K562 (cell line): ENCODE results near the gene TIMM23. TPM values are rescaled to one million over a fixed set of nuclear protein-coding genes. Genes with fewer than 3 reads are reported as not detected.

Source experiments
- ARNT ChIP-seq, 2 experiments: fragments of 450-650 bp; IDR thresholded peaks; 2 replicates each; pipeline ENCODE4 v1.6.1; 2016; ENCODE audit warnings: mild to moderate bottlenecking in 1 of 2
- ATF1 ChIP-seq, 2 experiments: fragments of 450-650 bp in 1 of 2; IDR thresholded peaks; 2 replicates each; pipeline ENCODE4 v1.6.1; 2016; ENCODE audit warnings: missing compliant biosample characterization in 1 of 2, missing genetic modification characterization in 1 of 2
- CBFA2T3 ChIP-seq: fragments of 450-650 bp; IDR thresholded peaks from 2 replicates; pipeline ENCODE4 v1.6.1; 2017
- CBX5 ChIP-seq: IDR thresholded peaks from 2 replicates; pipeline ENCODE4 v1.6.1; 2014; ENCODE audit warnings: low read depth, borderline replicate concordance
- CREBBP ChIP-seq: IDR thresholded peaks from one replicate; pipeline ENCODE4 v1.6.1; 2012; ENCODE audit warnings: low read depth, mild to moderate bottlenecking, control low read depth, inconsistent platforms, low read length
- FOS ChIP-seq: IDR thresholded peaks from 3 replicates; pipeline ENCODE4 v1.6.1; 2011; ENCODE audit not compliant: insufficient read length; ENCODE audit errors: extremely low read depth
- GABPB2 ChIP-seq: fragments of 250-450 bp; sonication (Bioruptor Pico); conservative IDR thresholded peaks from 2 replicates; pipeline ENCODE4 v1.5.1; 2021; ENCODE audit warnings: mild to moderate bottlenecking
- GTF2A2 ChIP-seq: IDR thresholded peaks from 2 replicates; pipeline ENCODE4 v1.6.1; 2016; ENCODE audit warnings: mild to moderate bottlenecking, missing genetic modification characterization, missing compliant biosample characterization
- HDAC2 ChIP-seq: fragments of 450-650 bp; IDR thresholded peaks from 2 replicates; pipeline ENCODE4 v1.6.1; 2016; ENCODE audit warnings: mild to moderate bottlenecking
- HDAC3 ChIP-seq: fragments of 450-650 bp; IDR thresholded peaks from 2 replicates; pipeline ENCODE4 v1.6.1; 2018; ENCODE audit warnings: borderline replicate concordance, mild to moderate bottlenecking, moderate library complexity; ENCODE audit not compliant: partially characterized antibody
- IRF2 ChIP-seq: sonication (generic); formaldehyde crosslinking; IDR thresholded peaks from 2 replicates; pipeline ENCODE4 v1.8.1; 2022; ENCODE audit warnings: mild to moderate bottlenecking, missing genetic modification reagents
- LARP7 ChIP-seq: fragments of 450-650 bp; IDR thresholded peaks from 2 replicates; pipeline ENCODE4 v1.6.1; 2016
- MEF2A ChIP-seq: IDR thresholded peaks from 2 replicates; pipeline ENCODE4 v1.6.1; 2011; ENCODE audit warnings: low read depth, mild to moderate bottlenecking, low read length, moderate library complexity; ENCODE audit not compliant: control insufficient read depth
- NCOR1 ChIP-seq: fragments of 450-650 bp; IDR thresholded peaks from 2 replicates; pipeline ENCODE4 v1.6.1; 2016; ENCODE audit warnings: mild to moderate bottlenecking, moderate library complexity
- NFE2 ChIP-seq: IDR thresholded peaks from 2 replicates; pipeline ENCODE4 v1.6.1; 2014; ENCODE audit warnings: antibody characterized with exemption, low read depth
- OTX1 ChIP-seq: fragments of 450-650 bp; formaldehyde crosslinking; IDR thresholded peaks from 2 replicates; pipeline ENCODE4 v1.4.0; 2022; ENCODE audit warnings: mild to moderate bottlenecking
- PCBP1 ChIP-seq: fragments of 200-400 bp; formaldehyde crosslinking; IDR thresholded peaks from 2 replicates; pipeline ENCODE4 v1.6.1; 2018; ENCODE audit warnings: mild to moderate bottlenecking, low read depth, low read length; ENCODE audit not compliant: poor library complexity, severe bottlenecking
- TAL1 ChIP-seq: fragments of 450-650 bp; IDR thresholded peaks from 2 replicates; pipeline ENCODE4 v1.6.1; 2016; ENCODE audit warnings: mild to moderate bottlenecking
- TCF3 ChIP-seq: sonication (generic); formaldehyde crosslinking; IDR thresholded peaks from 2 replicates; pipeline ENCODE4 v1.4.0; 2020; ENCODE audit warnings: mild to moderate bottlenecking, missing genetic modification reagents
- TEAD1 ChIP-seq, 2 experiments: fragments of 450-650 bp in 1 of 2; sonication (generic) in 1 of 2; formaldehyde crosslinking; IDR thresholded peaks; 2 replicates each; pipeline versions ENCODE4 v1.4.0 to v1.8.0; 2020 to 2022; ENCODE audit warnings: mild to moderate bottlenecking in 2 of 2, missing genetic modification reagents in 1 of 2
- TEAD4 ChIP-seq, 2 experiments: sonication (generic) in 1 of 2; formaldehyde crosslinking in 1 of 2; IDR thresholded peaks; 2 replicates each; pipeline versions ENCODE4 v1.6.1 to v1.8.0; 2012 to 2022; ENCODE audit warnings: borderline replicate concordance in 1 of 2, inconsistent platforms in 1 of 2, low read length in 1 of 2, mild to moderate bottlenecking in 1 of 2, missing genetic modification reagents in 1 of 2
- ZFP30 ChIP-seq: fragments of 250-450 bp; sonication (Bioruptor Pico); IDR thresholded peaks from 2 replicates; pipeline ENCODE4 v1.8.0; 2022; ENCODE audit warnings: moderate library complexity, mild to moderate bottlenecking, inconsistent platforms, borderline replicate concordance
- ZFP36 ChIP-seq: fragments of 150-350 bp; IDR thresholded peaks from 2 replicates; pipeline ENCODE4 v1.6.1; 2018; ENCODE audit warnings: low read length, low read depth; ENCODE audit not compliant: partially characterized antibody
- ZFP91 ChIP-seq: sonication (generic); formaldehyde crosslinking; IDR thresholded peaks from 2 replicates; pipeline ENCODE4 v1.8.0; 2022; ENCODE audit warnings: mild to moderate bottlenecking, missing genetic modification reagents
- ZNF140 ChIP-seq: fragments of 250-450 bp; sonication (Bioruptor Pico); IDR thresholded peaks from 2 replicates; pipeline ENCODE4 v1.8.0; 2021; ENCODE audit warnings: moderate library complexity, mild to moderate bottlenecking, inconsistent platforms
- ZNF436 ChIP-seq: fragments of 250-450, 450-650 bp; sonication (Bioruptor Pico); formaldehyde crosslinking; IDR thresholded peaks from 2 replicates; pipeline ENCODE4 v1.7.0; 2020; ENCODE audit warnings: mild to moderate bottlenecking
- ZNF644 ChIP-seq: fragments of 200-800 bp; sonication (Bioruptor generic); IDR thresholded peaks from 2 replicates; pipeline ENCODE4 v1.6.1; 2016; ENCODE audit warnings: low read depth, missing genetic modification characterization, missing compliant biosample characterization
- polyA plus RNA-seq, 8 experiments: library from polyadenylated mRNA; depleted of rRNA in 4 of 8; stranded (reverse) in 5 of 8; unstranded in 3 of 8; fragments of >200 nt; fragmentation: Nextera tagmentation in 2 of 8; fragmentation: Illumina TruSeq in 1 of 8; extraction: Ambion mirVana in 2 of 8; extraction: Trizol in 1 of 8; gene quantifications; 2 replicates each; pipeline versions ENCODE4 v1.2.1 to v1.2.3, GENCODE V29; 2011 to 2014; ENCODE audit warnings: inconsistent platforms in 1 of 8, missing spikeins in 1 of 8
- total RNA-seq, 7 experiments: library from RNA; depleted of rRNA in 6 of 7; stranded (reverse); fragments of >200 nt in 6 of 7; fragmentation: Illumina TruSeq in 2 of 7; extraction: Trizol in 2 of 7; gene quantifications; 2 replicates each; pipeline versions ENCODE4 v1.2.1 to v1.2.3, GENCODE V29; 2011 to 2021; ENCODE audit warnings: low replicate concordance in 1 of 7
- TF ChIP-seq, protein P1 (sequence below): fragments of 450-650 bp; IDR thresholded peaks from 2 replicates; pipeline ENCODE4 v1.6.1; 2017; ENCODE audit warnings: antibody characterized with exemption

The TIMM23 gene
- total and polyA plus RNA-seq, 9 of the 15 experiments (the other 6 are each of a cell fraction or from before 2014, with no cell fraction given), result 148 to 280 (median 183) TPM

DNA sequence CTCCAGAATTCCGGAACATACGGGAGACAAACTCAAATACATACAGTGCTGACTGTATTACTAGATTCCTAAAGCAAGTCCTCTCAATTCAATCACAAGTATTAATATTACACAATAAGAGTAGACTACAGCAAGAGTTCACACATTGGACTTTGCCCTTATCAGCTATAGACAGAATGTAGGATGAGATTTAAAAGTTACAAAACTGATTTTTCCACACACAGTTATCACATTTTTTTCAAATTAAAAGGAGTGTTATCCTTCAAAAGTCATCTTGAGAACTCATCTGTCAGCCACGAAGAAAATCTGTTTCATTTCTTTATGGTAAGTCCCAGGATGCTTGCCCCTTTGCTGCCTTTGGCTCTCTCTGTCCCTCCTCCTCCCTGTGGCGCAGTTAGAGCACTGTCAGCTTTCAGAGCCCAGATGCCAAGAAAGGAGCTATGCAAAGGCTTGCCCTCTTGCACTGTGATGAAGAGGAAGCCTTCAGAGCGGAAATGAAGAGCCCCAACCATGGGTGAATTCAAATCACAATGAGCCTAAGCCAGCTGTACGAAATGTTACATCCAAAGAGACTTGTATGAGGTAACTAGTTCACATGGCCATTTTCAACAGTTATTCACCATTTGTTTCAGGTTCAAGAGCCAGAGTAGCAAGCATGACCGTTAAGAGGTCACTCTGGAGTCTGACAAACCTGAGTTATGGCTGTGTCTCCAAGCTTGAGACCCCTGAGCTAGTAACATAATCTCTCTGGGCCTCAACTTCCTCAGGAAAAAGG lies 47.5 kb downstream of the TIMM23 start (continued):
- peak; percentile 27 for TF ChIP-seq HDAC3
- peak; percentile 83 for TF ChIP-seq TEAD4 (IDR thresholded peaks at IDR 0.05; ENCODE audit: low read length)
- no peak for TF ChIP-seq TEAD4 (CRISPR knock-in tag; IDR thresholded peaks at IDR 0.05; ENCODE audit: borderline replicate concordance)
- TF ChIP-seq LARP7, result no peak
- no peak for TF ChIP-seq OTX1 (CRISPR knock-in tag)
- no peak for TF ChIP-seq ZFP30 (CRISPR knock-in tag)
- no peak for TF ChIP-seq PCBP1
- TF ChIP-seq GABPB2 (CRISPR knock-in tag), result no peak
- no peak for TF ChIP-seq ZFP91 (CRISPR knock-in tag)
- no peak for TF ChIP-seq ZNF436
- TF ChIP-seq HDAC2, result peak; percentile 92
- TF ChIP-seq, protein P1, sequence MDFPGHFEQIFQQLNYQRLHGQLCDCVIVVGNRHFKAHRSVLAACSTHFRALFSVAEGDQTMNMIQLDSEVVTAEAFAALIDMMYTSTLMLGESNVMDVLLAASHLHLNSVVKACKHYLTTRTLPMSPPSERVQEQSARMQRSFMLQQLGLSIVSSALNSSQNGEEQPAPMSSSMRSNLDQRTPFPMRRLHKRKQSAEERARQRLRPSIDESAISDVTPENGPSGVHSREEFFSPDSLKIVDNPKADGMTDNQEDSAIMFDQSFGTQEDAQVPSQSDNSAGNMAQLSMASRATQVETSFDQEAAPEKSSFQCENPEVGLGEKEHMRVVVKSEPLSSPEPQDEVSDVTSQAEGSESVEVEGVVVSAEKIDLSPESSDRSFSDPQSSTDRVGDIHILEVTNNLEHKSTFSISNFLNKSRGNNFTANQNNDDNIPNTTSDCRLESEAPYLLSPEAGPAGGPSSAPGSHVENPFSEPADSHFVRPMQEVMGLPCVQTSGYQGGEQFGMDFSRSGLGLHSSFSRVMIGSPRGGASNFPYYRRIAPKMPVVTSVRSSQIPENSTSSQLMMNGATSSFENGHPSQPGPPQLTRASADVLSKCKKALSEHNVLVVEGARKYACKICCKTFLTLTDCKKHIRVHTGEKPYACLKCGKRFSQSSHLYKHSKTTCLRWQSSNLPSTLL, result no peak
- TF ChIP-seq CBX5, result no peak
- TF ChIP-seq ZNF140 (CRISPR knock-in tag), result no peak
- TF ChIP-seq TCF3 (CRISPR knock-in tag), result peak; percentile 60
- TF ChIP-seq IRF2 (CRISPR knock-in tag), result no peak
- TF ChIP-seq CBFA2T3, result peak; percentile 87
- TF ChIP-seq ZFP36, result no peak
- TF ChIP-seq NCOR1, result peak; percentile 65
- no peak for TF ChIP-seq CREBBP
- TF ChIP-seq ARNT (IDR thresholded peaks at IDR 0.05), result peak in 1 of 2 experiments; percentile 71; a peak in 1 of 4 replicates
- TF ChIP-seq FOS, result no peak
- TF ChIP-seq NFE2, result no peak
- no peak for TF ChIP-seq ATF1 (CRISPR knock-in tag; IDR thresholded peaks at IDR 0.05)
- no peak for TF ChIP-seq ATF1 (tag; IDR thresholded peaks at IDR 0.05)
- TF ChIP-seq TAL1, result peak; percentile 69
- TF ChIP-seq ZNF644, result no peak
- TF ChIP-seq MEF2A, result no peak
- TF ChIP-seq TEAD1 (CRISPR knock-in tag; IDR thresholded peaks at IDR 0.05), result 0 out of 4 replicates have a peak, but pooled peaks of 1 of the 2 experiments have one; percentile 10
- TF ChIP-seq GTF2A2, result no peak
